CMK (cell line): ENCODE results near the gene ABCF2.

Experiments
- DNase-seq: peaks from one replicate; pipeline ENCODE4 v3.0.0-alpha.2; 2010; ENCODE audit warnings: low read depth

The ABCF2 gene

DNA sequence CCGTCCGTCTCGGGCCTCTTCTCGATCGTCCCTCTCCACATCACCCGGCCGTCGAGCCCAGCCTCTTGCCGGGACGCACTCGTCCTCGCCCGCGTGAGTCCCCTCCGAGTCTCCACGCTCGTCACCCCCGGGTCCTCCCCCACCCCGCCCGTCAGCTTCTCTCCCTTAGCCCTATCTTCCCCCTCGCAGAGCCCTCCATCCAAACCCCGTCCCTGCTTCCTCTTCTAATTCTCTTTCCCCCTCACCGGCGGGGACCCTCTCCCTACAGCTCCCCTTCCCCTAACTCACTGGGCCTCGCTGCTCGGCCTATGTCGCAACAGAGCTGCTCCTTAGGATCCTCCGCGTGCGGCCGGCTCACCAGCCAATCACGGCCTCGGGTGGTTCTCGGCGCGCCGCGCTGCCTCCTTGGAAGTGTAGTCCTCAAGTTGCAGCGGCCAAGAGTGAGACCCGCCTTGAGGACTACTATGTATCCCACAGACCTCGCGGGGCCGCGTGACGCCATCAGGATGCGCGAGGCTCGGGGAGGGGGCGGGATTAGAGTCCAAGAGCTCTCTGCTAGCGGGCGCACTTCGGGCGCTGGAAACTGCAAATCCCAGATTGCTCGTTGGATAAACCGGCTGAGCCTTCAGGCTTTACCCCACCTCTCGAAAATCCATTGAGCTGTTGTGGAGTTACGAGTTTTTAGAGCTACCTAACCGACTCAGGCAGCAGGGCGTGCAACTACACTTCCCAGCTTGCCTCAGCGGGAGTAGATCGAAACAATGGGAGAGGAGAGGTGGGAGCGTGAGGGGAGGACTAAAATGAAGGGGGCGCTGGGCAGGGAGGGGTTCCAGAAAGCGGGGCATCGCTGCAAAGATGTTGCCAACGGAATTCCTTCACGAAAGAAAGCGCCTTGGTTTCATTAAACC is at the start of gene ABCF2:
Gene ABCF2 (minus strand): TSS at position 331 of the 908 bp plus-strand sequence. CDS start 747 bp downstream, outside the sequence.
- peak; percentile 88 for DNase-seq

- no peak for DNase-seq
Observed at GRCh38 chr7:151275813-151276577, 49.0 kb upstream of the ABCF2 start.

DNA sequence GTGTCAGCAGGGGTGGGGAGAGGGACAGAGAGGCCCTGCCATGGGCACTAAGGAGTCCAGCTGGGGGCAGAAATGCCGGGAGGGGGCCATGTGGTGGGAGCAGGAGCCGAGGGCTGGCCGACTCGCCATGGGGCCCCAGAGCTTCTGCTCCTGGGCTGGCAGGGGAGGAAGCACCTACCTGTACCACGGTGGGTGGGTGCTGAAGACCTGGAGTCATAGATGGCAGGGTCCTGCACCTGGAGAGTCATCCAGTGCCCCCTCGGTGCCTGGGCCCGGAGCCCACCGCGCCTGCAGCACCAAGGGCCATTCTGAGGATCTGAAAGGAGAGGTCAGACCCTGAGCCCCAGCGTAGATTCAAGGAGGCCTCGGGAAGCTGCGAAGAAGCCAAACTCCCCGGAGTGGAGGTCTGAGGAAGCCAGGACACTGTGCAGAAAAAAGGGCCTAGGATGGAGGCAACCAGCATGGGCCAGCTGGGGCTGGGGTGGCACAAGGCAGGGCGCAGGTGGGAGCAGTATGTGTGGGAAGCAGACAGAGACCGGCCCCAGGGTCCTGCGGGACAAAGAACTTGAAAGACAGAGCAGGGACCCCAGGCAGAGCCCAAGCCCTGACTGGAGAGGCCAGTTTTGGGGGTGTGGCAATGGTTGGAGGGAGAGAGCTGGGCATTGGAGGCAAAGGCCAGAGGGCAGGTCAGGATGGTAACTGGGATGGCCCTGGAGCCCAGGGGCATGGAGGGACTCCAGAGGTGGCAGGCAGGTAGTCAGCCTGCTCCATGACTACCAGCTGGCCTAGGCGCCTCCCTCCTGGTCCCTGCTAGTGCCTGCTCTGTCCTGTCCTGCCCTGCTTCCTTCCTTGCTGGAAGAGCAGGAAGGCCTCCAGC is 48.2 kb upstream of the ABCF2 start:
- DNase-seq, result no peak

DNA sequence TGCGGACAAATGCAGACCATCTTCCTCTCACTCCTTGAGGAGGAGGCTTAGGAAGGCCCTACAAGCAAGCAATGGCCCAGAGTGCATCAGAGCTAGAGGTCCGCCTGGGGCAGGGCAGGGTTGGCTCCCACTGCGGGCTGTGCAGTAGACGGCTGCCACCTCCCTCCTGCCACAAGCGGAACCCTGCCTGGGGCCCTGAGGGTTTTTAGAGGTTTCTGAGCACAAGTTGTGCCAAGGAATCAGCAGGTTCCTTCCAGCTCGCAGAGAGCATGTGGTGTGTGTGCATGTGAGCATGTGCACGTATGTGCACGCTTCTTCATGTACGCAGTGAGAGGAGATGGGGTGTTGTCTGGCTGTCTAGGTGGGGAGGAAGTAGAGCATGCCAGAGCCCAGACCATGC is 47.4 kb upstream of the ABCF2 start:
- no peak for DNase-seq

DNA sequence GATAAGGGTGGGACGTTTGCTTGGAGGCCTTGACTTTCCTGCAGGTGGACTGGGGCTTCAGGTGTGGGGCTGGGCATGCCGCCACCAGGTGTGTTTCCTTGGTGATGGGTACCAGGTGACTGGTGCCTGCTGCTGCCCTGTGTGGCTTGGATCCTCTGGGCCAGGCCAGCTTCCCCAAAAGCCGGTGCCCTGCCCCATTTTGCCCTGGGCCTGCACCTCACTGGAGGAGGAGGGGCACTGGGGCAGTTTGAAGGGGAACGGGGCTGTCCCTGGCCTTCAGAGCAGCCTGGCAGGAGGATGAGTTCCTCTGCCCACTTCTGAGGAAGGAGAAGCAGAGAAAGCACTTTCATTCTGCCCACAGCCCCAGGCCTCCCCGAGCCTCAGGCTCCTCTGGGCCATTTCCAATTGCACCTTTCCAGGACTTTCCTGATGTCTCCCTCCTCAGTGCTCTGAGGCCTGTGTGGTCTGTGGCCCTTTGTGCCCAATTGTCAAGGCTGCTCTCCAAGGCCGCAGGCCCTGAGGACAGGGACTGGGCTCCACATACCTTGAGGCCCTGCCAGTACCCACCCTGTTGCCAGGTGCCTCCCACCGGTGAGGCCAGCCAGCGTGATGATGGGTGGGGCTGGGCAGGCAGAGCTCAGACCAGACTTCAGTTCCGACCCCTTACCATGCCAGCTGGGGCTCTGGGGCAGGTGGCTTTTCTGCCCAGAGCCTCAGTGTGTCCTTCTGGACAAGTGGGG is 46.8 kb upstream of the ABCF2 start:
- DNase-seq, result no peak

DNA sequence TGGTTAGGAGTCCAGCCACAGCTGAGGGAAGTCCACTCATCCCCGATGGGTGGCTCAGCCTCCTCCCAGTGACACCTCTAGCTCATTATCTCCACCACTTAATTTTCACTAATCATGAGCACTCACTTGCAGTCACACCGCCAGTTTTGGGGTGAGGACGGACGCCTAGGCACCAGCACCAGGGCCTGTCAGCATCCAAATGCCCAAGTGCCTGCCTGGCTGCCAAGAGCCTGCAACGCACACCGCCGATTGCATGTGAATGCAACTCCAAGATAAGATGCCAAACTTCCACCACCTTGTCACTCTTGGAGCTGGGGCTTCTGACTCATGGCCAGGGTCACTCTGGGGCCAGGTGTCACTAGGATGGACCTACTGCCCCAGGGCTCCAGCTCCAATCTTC is 45.9 kb upstream of the ABCF2 start:
- DNase-seq, result no peak

DNA sequence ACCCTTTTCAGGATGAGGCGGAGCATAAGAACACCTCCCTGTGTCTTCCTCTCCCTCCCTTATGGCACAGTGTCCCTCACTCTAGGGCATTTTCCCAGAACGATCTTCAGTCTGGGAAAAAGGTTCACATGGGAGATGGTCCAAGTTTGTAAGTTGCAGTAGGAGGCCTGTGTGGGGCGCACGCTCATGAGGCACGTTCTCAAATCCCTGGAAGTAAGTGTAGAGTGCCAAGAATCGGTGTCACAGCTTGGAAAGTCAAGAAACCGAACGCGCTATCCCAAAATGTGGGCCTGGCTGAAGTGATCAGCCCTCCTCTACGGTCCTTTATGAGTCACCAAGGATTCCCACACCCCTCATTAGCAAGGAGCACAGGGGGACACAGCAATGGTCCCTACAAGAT is 45.4 kb upstream of the ABCF2 start:
- DNase-seq, result no peak

DNA sequence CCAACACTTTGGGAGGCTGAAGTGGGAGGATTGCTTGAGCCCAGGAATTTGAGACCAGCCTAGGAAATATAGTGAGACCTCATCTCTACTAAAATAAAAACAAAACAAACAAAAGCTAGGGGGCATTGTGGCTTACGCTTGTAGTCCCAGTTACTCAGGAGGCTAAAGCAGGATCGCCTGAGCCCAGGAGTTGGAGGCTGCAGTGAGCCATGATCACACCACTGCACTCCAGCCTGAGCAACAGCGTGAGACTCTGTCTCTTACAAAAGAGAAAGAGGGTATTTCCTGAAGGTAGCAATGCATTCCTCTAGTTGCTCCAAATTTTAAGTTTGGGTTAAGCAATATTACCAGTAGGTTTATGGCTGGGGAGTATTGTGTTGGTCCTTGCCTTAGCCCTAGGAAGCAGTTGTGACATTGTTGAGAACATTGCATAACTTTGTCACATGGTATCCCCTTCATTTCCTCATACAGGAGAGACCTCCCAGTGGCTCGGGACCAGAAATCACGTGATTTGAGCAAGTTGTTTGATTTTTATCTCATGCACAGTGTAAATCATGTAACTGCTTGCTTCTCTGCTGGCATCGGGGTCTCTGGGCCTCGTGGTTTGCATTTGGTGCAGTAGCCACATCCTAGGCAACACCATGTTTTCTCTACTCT is 44.8 kb upstream of the ABCF2 start:
- DNase-seq, result no peak

- DNase-seq, result no peak
Observed at GRCh38 chr7:151269511-151269910, 42.5 kb upstream of the ABCF2 start.

DNA sequence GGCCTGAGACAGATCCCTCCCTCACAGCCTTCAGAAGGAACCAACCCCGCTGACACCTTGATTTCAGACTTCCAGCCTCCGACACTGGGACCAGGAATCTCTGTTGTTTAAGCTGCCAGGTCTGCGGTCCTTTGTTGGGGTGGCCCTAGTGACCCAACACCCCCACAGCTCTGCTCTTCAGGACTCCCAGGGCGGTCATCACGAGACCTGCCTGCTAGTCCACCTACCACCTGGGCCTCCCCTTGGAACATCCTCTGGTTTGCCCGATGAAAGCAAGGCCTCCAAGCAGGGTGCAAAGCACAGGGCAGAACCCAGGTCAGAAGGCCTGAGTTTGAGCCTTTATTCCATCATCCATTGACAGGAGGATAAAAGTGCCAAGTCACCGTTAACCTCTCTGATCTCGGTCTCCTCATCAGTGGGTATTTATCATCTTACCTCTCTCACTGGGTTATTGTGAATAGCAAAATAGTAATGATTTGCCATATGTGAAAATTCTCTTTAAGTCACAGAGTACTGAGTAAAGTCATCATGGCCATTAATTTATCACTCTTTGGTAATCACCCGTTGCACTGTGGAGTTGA is 38.4 kb upstream of the ABCF2 start:
- no peak for DNase-seq

GRCh38 chr7:151264615-151265014 is 37.6 kb upstream of the ABCF2 start:
- DNase-seq, result no peak

DNA sequence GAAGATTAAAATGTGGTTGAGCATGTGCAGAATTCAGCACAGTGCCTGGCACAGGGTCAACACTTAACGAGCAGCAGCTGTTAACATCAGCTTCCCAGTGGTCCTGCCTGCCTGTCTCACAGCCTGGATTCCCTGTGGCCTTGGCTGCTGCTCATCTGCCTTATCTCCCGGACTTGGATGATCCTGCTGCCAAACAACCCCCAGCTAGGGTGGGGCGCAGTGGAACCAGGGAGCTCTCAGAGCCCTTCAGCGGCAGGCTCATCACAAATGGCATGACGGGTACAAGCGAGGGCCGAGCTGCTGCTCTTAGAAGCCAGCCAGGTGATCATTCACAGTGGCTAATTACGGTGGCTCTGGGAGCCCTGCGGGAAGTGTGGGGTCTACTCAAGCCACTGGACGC is 34.5 kb upstream of the ABCF2 start:
- DNase-seq, result no peak

- DNase-seq, result no peak
Observed at GRCh38 chr7:151260883-151261282, 33.9 kb upstream of the ABCF2 start.

- no peak for DNase-seq
Observed at GRCh38 chr7:151260471-151260870, 33.5 kb upstream of the ABCF2 start.

- no peak for DNase-seq
Observed at GRCh38 chr7:151257990-151258389, 31.0 kb upstream of the ABCF2 start.

- DNase-seq, result no peak
Observed at GRCh38 chr7:151256410-151257045, 29.5 kb upstream of the ABCF2 start.

GRCh38 chr7:151255390-151255789 is 28.4 kb upstream of the ABCF2 start:
- DNase-seq, result no peak

- no peak for DNase-seq
Observed at GRCh38 chr7:151254851-151255250, 27.8 kb upstream of the ABCF2 start.

- DNase-seq, result no peak
Observed at GRCh38 chr7:151254316-151254715, 27.3 kb upstream of the ABCF2 start.
